Measurements from ENCODE around the gene IL1RL1.

IL1RL1 gene
- total RNA-seq, result 0.61 to 0.84 reads per million in 2 experiments

DNA sequence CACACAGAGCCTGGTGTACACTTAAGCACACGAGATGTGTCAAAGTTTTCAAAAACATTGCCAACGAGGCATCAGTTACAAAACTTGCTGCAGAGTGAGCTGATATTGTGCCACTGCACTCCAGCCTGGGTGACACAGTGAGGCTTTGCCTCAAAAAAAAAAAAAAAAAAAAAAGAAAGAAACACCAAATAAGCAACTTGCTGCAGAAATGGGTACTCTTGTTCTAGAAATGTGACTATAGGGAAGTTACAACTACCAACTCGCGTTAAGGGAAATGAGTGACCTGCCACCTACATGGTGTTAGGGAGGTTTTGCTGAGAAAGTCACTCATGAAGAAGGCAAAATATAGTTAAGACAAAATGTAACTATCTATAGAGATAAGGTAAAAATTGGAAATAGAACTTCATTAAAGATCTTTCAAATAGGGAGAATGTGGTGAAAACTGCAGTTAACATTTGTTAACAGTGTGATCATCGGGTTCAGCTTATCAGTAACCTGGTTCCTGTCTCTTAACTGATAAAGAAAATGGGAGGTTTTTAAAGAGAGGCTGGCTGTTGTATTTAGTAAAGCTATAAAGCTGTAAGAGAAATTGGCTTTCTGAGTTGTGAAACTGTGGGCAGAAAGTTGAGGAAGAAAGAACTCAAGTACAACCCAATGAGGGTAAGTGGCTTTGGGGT is at the start of gene IL1RL1:
TSS of gene IL1RL1 (plus strand) at position 600 of the 677 bp plus-strand sequence. CDS start 26,702 bp downstream, outside the sequence.
- no peak for DNase-seq (ENCODE audit: low read depth)

GRCh38 chr2:102262216-102263129 is 48.9 kb upstream of the IL1RL1 start:
- DNase-seq (ENCODE audit: low read depth), result no peak

- no peak for DNase-seq (ENCODE audit: low read depth)
Measured at GRCh38 chr2:102264952-102265351, 46.4 kb upstream of the IL1RL1 start.

DNA sequence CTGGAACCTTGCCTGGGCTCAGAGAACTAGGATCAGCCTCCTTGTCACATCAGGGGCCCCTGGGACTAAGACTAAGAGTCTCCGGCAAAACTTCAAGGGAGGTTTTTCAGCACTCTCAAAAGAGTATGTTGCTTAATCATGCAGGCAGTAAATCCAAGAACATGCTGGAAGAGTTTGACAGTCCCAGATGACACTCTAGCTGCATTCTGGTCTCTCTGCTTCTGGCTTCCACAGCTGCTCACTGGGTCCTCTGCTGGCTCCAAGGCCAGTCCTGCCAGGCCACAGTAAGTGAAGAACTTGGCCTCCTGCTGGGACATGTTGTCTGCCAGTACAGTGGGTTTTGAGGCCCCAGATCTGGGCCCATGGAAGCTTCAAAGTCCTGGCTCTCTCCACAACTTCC is 45.2 kb upstream of the IL1RL1 start:
- no peak for DNase-seq (ENCODE audit: low read depth)

DNA sequence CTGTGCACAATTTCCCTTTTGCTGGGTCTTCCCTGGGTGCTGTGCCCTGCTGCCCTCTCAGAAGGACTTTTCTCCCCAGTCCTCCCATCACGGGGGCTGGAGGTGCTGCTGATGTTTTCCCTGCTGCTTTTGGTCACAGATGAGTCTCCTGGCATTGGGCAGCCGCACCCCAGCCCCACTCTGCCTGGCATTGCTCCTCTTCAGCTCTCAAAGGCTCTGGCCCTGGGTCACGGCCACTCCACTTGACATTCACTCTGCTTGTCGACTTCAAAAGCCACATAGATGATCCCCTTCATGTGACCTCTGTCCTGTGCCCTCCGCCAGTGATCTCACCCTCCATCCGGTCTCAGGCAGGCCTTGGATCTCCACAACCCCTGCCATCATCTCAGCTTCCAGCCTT is 43.6 kb upstream of the IL1RL1 start:
- DNase-seq (ENCODE audit: low read depth), result no peak

- no peak for DNase-seq (ENCODE audit: low read depth)
Measured at GRCh38 chr2:102268510-102269199, 42.7 kb upstream of the IL1RL1 start.

- no peak for DNase-seq (ENCODE audit: low read depth)
Measured at GRCh38 chr2:102269200-102269524, 42.2 kb upstream of the IL1RL1 start.

GRCh38 chr2:102271844-102272243 is 39.5 kb upstream of the IL1RL1 start:
- DNase-seq (ENCODE audit: low read depth), result no peak

DNA sequence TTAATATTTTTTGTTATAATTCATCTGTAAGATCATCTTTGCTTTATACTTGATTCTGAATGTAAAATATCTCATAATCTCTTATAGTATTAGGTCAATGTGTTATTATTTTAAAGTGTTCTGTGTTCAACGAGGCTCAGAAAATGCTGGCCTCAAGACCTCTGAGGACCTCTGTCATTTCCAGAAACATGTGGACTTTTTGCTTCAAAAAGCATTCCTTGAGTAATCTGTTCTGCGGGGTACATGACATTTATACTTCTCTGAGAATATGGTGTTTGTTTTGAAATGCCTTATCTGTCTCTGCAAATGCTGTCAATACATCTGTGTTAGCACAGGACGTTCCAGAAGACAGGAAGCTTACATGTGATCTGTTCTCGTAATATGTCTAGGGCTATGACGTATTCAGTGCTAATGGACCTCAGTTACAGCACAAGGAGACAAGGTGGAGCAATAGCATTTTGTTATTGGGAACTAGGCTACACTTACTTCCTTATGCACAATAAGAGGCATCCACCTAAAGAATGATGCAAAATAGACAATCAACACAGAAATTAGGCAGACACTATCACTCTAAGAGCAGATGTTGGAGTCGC is 37.6 kb upstream of the IL1RL1 start:
- no peak for DNase-seq (ENCODE audit: low read depth)

GRCh38 chr2:102276549-102277201 is 34.7 kb upstream of the IL1RL1 start:
- DNase-seq (ENCODE audit: low read depth), result no peak

GRCh38 chr2:102277202-102277700 is 34.1 kb upstream of the IL1RL1 start:
- no peak for DNase-seq (ENCODE audit: low read depth)

DNA sequence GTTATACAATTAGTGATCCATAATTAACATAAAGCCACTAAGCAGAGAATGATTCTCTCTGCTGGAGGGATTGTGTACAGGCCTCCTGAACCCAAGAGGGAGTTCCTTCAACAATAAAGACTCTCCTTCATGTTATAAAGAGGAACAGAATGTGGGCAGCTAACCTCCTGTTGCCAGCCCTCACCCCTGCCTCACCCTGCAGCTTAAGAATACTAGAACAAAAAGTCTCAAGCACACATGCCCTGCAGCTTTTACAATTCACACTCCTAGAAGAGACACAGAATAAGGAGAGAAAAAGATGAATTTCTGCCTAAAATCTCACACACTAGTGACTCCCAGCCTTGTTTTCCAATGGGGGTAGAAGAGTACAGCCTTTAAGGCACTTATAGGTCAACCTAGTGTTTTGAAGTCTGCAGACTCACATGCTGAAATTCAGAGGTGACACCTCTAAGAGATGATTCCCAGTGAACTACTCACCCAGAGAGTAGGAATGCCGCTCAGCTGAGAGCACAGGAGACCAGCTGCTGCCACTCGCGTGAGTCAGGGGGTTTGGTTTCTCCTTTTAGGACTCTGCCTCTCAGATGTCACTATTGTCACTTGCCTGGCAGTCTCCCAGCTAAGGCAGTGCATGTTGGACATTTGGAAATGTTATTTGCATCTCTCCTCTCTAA is 32.5 kb upstream of the IL1RL1 start:
- DNase-seq (ENCODE audit: low read depth), result no peak

DNA sequence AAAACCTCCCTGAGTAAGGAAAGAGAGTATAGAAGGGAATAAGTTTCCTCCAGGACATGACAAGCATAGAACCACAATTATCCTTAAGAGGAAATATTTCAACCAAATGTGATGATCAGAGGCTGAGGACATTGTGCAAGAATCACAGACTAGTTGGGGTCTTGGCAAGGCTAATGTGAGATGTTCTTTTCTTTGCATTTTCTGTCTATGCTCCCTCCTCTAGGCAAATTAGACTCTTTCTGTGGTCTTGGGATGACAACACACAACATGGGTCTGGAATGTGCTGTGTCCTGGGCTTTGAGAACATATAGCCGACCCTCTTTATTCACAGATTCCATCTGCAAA is 32.0 kb upstream of the IL1RL1 start:
- no peak for DNase-seq (ENCODE audit: low read depth)

DNA sequence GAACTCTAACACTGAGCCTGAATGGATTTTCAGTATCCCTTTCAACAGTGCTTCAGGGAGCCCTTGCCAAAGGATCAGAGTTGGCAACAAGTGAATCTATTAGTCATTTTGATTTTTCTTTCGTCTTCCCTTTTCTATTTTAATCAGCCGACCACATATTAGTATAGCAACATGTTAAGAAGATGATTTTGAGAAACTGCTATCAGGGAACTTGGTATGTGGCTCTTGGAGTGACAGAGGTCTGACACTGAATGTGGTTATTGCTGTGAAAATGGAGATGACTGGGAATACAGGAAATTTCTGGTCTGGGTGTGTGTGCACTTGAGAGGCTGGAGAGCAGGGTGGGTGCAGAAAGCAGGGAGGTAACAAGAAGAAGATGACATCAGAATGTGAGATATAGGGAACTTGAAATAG is 28.7 kb upstream of the IL1RL1 start:
- no peak for DNase-seq (ENCODE audit: low read depth)

GRCh38 chr2:102283996-102284395 is 27.4 kb upstream of the IL1RL1 start:
- DNase-seq (ENCODE audit: low read depth), result no peak

DNA sequence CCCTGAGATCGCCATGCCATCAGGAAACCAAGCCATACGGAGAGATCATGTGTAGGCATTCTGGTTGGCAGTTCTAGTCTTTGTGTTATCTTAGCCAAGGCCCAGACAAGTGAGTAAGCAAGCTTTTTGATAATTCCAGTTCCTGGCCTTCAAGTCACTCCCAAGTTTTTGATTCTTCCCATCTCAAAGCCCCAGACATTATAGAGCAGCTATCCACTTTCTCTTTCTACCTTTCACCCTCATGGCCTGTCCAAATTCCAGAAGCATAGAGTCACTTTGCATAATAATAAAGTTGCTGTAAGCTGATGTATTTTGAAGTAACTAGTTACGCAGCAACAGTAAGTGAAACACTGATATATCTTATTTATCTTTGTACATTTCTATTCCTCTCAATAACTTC is 26.8 kb upstream of the IL1RL1 start:
- DNase-seq (ENCODE audit: low read depth), result no peak

- DNase-seq (ENCODE audit: low read depth), result no peak
Measured at GRCh38 chr2:102285368-102285767, 26.0 kb upstream of the IL1RL1 start.

- DNase-seq (ENCODE audit: low read depth), result no peak
Measured at GRCh38 chr2:102286041-102286440, 25.3 kb upstream of the IL1RL1 start.

- no peak for DNase-seq (ENCODE audit: low read depth)
Measured at GRCh38 chr2:102289129-102289528, 22.2 kb upstream of the IL1RL1 start.

- no peak for DNase-seq (ENCODE audit: low read depth)
Measured at GRCh38 chr2:102290594-102290993, 20.8 kb upstream of the IL1RL1 start.
